H1 (cell line): Measurements from ENCODE around the gene RSU1. TPM values are rescaled to one million over a fixed set of nuclear protein-coding genes. Genes with fewer than 3 reads are reported as not detected.

Experiments used
- CBX5 ChIP-seq: fragments of 300-800, 300-1000 bp; sonication (generic); IDR thresholded peaks from 2 replicates; pipeline ENCODE4 v1.7.1; 2016; ENCODE audit warnings: antibody characterized with exemption, low read length, low read depth
- MAFK ChIP-seq: IDR thresholded peaks from 2 replicates; pipeline ENCODE4 v1.6.1; 2012; ENCODE audit warnings: low read depth, mild to moderate bottlenecking, improper control_type of control experiment, low read length
- SAP30 ChIP-seq: fragments of 300-600 bp; sonication (generic); IDR thresholded peaks from 2 replicates; pipeline ENCODE4 v1.7.1; 2012; ENCODE audit warnings: low read length, moderate library complexity, mild to moderate bottlenecking, inconsistent platforms; ENCODE audit not compliant: insufficient read depth, insufficient replicate concordance
- SIN3A ChIP-seq, 2 experiments: IDR thresholded peaks in 1 of 2; conservative IDR thresholded peaks in 1 of 2; 2 replicates each; pipeline ENCODE4 v1.6.1; 2011 to 2012; ENCODE audit warnings: low read length in 2 of 2, improper control_type of control experiment in 1 of 2, low read depth in 1 of 2, mild to moderate bottlenecking in 1 of 2
- SP1 ChIP-seq: IDR thresholded peaks from 2 replicates; pipeline ENCODE4 v1.6.1; 2011; ENCODE audit warnings: low read depth, low read length
- TAF7 ChIP-seq: optimal IDR thresholded peaks from 2 replicates; pipeline ENCODE3; 2011; ENCODE audit warnings: low read depth, mild to moderate bottlenecking, inconsistent platforms, low read length, moderate library complexity, borderline replicate concordance
- polyA plus RNA-seq, 7 experiments: library from polyadenylated mRNA; depleted of rRNA in 3 of 7; stranded (reverse) in 5 of 7; unstranded in 2 of 7; fragments of >200 nt in 5 of 7; fragments of 200-250 nt in 2 of 7; gene quantifications; 1 replicate in 5 of 7; 2 replicates in 1 of 7; 4 replicates in 1 of 7; pipeline versions ENCODE4 v1.2.1 to v1.2.3, GENCODE V29; 2011 to 2013; ENCODE audit warnings: missing spikeins in 2 of 7, mixed read lengths in 2 of 7
- total RNA-seq: library from RNA; stranded (reverse); fragmentation: NEBNext Ultra II Directional; extraction: Animal tissue kit (Norgen Biotek cat#: 25700); gene quantifications from 2 replicates; pipeline ENCODE4 v1.2.1, GENCODE V29; 2021

RSU1 gene
- total and polyA plus RNA-seq, 2 of the 8 experiments (the other 6 are each of a cell fraction or from before 2014, with no cell fraction given) = 50.0 to 68.2 TPM

DNA sequence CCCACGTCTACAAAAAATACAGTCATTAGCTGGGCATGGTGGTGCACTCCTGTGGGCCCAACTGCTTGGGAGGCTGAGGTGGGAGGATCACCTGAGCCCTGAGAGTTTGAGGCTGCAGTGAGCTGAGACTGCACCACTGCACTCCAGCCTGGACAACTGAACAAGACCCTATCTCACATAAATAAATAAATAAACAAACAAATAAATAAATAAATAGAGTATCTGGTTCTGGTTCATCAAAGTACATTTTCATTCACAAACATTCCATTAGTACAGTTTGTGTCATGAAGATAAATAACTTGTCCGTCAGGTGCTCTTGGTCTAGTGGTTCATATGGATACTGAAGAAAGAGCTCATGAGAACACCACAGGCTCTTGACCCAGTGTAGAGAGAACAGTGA, 96.4 kb downstream of the RSU1 start (continued):
- no peak for TF ChIP-seq SAP30
- no peak for TF ChIP-seq SIN3A (conservative IDR thresholded peaks at IDR 0.05 in 1 of 2, IDR thresholded peaks at IDR 0.05 in 1 of 2; ENCODE audit: low read depth in 1 of 2, low read length in 2 of 2)
- TF ChIP-seq SP1 = no peak
- TF ChIP-seq MAFK = no peak
- TF ChIP-seq CBX5 = no peak
- TF ChIP-seq TAF7 = no peak
